Skin of body (tissue), 2 donors: Measurements from ENCODE around the gene ASS1. TPM values are rescaled to one million over a fixed set of nuclear protein-coding genes. Genes with fewer than 3 reads are reported as not detected.

ENCODE experiments used
- DNase-seq: peaks from one replicate; lab custom pipeline; 2025; lab: John Stamatoyannopoulos, UW
- total RNA-seq: library from RNA; depleted of rRNA; stranded (reverse); fragments of >200 nt; gene quantifications from one replicate; pipeline ENCODE4 v1.2.3, GENCODE V29; 2014

The ASS1 gene
- total RNA-seq, 1 donor from 2014 or later = 126 TPM

DNA sequence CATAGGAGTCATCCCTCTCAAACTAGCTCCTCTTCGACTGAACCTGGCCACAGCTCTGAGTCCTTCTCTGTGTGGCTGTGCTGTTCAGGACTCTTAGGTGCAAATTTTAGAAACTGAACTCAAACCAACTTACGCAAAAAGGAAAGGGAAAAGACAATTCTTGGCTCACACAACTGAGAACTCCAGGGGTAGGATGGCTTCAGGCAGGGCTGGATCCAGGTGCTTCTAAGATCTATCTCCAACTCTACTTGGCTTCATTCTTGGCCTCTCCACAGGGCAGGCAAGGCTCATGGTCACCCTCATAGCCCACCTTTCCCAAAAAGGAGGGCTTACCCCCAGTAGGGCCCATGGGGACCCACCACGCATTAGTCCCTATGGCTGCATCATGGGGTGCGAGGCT lies 8.1 kb downstream of the ASS1 start:
- DNase-seq = no peak

DNA sequence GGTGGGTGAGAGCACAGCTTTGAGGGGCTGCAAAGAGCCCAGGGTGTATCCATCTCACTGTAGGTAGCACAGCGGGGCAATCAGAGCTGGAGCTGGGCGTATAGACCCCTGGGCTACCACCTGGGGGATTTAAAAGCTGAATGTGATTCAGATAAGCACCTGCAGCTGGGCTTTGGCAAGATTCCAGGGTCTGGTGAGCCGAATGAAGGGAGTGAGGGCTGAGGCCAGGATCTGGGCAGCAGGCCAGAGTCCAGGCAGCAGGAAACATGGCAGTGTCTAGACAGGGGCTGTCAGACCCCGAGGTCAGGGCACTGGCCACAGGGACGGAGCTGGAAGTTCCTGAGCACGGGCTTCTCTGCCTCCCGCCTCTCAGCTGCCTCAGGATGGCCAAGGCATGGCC lies 8.7 kb downstream of the ASS1 start:
- no peak for DNase-seq

DNA sequence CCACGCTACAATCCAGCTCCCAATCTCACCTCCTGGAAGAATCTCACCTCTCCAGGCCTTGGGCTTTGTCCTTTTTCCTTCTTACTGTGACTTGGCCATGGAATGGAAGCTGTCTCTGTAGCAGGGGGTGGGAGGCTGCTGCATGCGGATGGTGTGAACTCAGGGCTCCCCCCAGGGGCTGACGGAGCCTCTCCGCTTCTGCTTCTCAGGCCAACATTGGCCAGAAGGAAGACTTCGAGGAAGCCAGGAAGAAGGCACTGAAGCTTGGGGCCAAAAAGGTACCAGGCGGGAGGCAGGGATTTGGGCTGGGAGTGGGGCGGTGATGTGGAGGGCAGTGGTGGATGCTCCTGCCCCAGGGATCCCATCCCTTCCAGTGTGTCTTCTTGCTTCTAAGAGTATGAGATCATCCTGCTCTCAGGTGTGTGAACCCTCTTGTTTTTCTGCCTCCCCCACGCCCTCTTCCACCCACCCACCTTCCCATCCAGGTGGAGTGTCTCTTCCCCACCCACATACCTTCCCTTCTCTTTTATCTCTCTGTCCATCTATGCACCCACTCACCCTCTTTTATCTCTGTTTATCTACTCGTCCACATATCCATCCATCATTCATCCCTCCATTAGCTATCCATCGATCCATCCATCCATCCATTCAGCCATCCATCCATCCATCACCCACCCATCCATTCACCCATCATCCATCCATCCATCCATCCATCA lies 9.5 kb downstream of the ASS1 start:
- no peak for DNase-seq

DNA sequence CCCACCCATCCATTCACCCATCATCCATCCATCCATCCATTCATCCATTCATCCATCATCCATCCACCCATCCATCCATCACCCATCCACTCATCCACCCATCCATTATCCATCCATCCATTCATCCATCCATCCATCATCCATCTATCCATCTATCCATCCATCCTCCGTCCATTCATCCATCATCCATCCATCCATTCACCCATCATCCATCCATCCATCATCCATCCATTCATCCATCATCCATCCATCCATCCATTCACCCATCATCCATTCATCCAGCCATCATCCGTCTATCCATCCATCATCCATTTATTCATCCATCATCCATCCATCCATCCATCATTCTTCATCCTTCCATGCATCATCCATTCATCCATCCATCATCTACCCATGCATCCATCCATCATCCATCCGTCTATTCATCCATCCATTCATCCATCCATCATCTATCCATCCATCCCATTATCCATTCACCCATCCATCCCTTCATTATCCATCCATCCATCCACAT lies 10.1 kb downstream of the ASS1 start:
- no peak for DNase-seq

DNA sequence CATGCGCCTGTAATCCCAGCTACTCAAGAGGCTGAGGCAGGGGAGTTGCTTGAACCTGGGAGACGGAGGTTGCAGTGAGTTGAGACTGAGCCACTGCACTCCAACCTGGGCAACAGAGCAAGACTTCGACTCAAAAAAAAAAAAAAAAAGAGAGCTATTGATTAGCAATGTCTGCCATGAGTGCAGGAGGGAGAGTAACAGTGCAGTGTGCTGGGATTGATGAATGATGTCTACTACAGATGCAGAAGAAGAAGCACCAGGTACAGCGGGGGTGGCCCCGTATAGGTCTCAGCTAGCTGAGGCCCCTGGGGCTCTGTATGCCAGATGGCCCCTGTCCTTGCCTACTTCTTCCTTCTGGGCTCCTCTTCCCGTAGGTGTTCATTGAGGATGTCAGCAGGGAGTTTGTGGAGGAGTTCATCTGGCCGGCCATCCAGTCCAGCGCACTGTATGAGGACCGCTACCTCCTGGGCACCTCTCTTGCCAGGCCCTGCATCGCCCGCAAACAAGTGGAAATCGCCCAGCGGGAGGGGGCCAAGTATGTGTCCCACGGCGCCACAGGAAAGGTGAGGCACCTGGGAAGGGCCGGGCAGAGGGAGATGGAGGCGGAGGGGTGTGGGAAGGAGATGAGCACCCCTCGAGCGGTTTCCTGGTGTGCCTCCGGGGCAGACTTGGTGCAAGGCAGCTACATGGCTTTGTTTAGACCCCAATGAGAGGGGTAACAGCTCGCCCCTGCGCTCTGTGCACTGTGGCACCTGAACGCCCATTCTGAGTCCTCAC lies 13.5 kb downstream of the ASS1 start:
- DNase-seq = no peak

DNA sequence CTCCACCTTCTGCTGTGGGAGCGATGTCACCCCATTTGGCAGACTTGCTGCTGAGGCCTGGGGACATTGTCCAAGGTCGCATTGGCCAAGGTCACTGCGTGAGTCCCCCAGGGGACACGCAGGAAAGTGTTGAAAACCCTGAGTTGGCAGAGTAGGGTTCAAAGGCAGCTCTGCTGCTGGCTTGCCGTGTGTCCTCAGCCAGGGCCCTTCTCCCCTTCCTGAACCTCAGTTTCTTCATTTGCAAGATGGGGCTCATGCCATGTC lies 14.0 kb downstream of the ASS1 start:
- no peak for DNase-seq

DNA sequence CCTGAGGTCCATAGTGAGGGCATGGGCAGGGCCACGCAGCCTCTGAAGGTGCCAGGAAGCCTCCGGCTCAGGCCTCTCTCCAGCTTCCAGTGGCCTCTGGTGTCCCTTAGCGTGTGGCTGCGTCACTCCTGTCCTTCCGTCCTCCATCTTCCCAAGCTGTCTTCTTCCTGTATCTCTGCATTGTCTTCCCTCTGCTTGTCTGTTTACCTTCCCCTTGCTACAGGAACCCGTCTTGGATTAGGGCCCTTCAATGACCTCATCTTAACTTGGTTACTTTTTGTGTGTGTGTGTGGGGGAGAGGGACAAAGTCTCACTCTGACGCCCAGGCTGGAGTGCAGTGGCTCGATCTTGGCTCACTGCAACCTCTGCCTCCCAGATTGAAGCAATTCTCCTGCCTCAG lies 14.4 kb downstream of the ASS1 start:
- no peak for DNase-seq

DNA sequence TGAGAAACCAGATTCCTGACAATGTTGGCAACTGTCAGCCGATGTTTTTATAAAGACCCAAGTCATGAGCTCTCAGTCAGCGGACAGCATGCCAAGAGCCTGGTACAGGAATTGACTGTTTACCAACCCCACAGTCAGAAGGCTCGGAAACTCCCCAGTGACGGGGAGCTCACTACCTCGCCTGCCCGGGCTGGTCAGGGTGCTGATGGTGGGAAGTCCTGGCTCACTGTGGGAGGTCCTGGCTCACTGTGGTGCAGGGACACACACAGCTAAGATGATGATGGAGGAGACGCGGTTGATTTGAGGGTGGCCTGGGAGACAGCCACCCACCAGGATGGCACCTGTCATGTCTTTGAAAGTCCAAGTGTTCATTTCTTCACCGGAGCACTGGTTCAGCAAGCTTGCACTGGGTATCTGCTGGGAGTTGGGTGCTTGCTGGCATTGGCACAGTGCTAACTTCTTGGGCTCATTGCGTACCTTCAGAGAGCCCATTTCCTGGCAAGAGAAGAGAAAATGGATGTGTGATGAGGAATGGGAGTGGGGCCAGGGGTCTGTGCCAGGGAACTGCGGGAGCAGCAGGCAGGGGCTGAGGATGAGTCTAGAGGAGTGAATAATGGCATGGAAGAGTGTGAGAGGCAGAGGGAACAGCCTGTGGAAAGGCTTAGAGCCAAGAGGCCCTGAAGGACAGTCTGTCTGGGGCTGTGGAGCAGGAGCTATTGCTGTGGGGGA lies 15.3 kb downstream of the ASS1 start:
- no peak for DNase-seq

DNA sequence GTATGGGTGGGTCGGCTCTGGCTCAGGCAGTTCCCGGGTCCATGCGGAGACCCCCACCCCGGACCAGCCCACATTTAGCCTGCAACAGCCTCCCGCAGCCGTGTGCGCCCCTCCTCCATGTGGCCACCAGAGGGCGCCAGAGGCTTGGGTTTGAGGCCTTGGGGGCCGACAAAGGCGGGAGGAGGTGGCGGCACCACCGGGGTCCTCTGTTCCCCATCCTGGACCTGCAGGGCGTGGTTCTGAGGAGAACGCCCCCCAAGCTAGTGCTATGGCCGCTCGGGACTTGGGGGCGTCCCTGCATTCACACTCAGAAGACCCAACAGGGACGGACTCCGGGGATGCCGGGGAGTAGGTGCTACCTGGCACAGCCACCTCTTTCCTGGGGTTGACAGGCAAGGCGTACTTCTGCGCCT lies 16.5 kb downstream of the ASS1 start:
- peak; percentile 26 for DNase-seq

DNA sequence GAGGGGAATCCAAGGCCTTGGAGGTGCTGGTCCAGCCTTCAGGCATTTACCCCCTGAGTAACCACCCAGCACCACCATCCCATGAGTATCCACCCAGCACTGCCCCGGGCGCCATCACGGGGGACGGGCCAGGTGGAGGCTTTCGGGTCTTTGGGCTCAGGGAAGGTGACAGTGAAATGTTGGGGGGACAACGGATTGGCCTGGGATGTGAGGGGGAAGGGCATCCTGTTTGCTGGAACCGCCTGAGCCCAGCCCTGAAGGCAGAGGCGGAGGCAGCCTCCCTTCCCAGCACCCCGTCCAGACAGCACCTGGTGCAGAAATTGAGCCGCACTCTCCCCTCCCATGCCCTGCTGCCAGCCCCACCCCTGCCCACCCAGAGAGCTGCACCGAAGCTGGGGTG lies 17.0 kb downstream of the ASS1 start:
- no peak for DNase-seq

DNA sequence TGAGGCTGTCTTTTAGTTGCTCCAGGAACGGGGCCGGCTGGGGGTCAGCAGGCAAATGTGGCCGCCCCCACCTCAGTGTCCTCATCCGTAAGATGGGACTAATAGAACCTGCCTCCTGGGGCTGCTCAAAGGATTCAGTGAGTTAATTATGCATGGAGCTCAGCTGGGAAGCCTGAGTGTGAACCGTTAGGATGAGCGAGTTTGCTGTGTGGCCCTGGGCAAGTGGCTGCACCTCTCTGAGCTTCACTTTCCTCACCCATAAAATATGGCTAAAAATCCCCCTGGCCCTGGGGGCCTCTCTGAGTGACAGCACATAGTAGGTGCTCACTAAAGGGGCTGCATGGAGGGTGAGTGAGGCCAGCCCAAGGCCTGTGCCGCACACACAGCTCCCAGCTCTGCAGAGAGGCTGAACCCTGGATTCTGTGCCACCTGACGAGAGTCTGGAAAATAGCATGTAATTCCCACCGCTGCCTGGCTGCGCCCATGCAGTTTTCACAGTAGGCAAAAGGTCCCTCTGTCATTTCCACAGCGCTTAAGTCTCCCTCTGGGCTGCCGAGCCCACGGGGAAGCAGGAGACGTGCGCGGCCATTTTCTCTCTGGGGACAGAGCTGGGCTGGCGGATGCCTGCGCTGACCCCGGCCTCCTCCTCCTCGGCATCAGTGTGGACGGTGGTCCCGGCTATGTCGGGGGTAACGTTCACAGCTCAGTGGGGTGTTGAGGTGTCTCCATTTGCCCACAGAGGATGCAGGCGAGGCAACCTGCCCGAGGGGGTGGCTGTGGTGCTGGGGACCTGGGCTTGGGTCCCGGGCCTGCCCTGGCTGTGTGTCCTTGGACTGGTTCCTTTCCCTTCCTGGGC lies 18.2 kb downstream of the ASS1 start:
- DNase-seq = no peak

DNA sequence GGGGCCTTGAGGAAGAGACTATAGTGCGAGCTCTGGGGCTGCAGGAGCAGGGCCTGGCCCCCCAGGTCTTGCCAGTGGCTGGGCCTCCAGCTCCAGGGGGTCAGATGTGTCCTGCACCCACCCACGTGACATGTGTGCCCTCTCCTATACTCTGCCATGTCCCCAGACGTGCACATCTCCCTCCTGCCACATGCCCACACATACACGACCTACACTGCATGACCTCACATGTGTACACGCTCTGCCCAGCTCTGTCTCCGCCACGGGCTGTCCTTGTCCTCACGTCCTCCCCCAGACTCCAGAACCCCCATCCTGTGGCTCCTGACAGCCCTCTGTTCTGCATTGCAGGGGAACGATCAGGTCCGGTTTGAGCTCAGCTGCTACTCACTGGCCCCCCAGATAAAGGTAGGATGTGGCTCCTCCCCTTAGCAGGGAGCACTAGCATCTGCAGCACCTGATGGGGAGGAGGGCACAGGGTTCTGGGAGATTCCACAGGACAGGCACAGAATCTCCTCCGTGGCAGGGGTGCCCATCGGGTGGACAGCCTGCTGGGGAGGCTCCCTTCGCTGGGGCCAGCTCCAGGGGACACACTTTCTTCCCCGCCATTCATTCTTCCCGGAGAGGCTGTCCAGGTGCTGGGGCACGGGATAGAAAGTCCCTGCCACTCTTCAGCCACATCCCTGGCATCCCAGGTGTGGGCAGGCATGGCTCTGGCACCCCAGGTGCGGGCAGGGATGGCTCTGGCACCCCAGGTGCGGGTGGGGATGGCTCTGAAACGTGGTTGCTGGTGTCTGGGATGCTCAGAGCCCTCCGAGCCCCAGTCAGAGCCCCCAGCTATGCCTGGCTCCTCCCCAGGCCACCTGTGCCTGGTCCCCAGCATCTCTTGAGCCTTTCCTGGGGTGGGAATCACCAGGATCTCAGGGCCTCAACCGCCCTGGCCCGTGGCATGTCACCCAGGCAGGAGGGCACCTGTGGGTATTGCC lies 19.3 kb downstream of the ASS1 start:
- no peak for DNase-seq

DNA sequence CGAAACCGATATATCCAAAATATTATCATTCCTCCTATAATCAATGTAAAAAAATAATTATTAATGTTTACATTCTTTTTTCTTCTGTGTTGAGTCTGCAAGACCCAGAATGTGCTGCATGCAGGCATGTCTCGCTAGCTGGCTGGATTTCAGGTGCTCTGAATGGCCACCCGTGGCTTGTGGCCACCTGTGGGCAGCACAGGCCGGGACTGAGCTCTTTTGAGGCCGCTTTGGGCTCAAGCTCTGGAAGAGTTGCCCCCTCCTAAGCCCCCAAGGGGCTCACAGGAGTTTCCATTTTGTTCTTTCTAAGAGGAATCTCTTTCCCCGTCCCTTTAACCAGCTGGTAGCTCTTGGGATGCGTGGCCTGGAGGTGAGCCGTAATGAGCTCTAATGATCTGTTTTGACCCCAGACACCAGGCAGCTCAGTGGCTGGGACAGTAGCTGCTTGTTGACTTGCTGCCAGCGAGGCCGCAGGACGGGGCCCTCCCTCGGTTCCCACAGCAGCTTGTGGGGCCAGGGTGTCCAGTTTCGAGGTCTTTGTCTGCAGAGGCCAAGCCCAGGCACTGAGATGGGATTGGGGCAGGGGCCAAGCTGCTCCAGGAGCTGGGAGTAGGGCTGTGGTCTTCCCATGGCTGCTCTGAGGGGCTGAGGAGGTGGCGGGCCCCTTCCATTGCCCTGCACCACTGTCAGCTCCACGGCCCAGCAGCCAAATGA lies 20.8 kb downstream of the ASS1 start:
- no peak for DNase-seq

DNA sequence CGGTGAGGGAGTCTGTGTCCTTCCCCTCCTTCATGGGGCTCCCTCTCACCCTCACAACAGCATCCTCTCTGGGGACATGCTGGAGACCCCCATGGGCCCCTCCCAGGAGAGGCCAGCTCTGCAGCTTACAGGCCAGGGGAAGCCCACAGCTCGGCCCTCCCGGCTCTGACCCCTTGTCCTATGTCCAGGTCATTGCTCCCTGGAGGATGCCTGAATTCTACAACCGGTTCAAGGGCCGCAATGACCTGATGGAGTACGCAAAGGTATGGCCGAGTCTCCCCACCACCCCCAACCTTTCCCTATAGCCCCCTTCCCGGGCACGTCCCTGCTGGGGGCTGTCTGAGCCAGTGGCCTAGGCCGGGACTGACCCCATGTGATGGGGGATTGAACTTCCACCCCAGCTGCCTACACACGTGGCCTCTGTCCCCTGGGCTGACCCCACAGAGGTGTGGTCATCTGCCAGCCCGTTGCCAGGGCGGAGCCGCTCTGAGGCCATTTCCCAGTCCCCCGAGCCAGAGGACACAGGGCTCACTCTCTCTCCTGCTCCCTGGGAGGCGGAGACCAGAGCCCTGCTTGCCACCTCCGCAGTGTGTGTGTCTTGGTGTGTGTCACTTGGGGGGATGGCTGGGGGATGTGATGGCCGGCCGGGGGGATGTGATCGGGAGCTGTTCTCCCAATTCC lies 21.9 kb downstream of the ASS1 start:
- DNase-seq = no peak

DNA sequence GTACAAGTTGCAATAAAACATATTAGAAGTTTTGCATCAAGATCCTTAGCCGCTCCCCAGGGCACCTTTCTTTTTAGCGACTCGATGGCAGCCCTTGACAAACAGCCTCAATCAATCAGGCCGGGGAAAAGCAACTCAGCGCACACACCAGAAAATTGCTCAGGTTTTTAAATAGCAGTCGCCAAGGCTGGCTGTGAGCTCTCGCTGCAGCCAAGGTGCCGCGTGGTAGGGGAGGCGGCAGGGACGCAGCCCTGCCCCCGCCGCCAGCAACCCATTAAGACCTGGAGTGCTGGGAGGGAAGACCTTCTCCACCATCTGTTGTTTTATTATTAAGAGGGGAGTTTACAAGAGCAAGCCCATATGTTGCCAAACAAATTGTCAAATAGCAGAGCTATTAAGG lies 22.6 kb downstream of the ASS1 start:
- no peak for DNase-seq

DNA sequence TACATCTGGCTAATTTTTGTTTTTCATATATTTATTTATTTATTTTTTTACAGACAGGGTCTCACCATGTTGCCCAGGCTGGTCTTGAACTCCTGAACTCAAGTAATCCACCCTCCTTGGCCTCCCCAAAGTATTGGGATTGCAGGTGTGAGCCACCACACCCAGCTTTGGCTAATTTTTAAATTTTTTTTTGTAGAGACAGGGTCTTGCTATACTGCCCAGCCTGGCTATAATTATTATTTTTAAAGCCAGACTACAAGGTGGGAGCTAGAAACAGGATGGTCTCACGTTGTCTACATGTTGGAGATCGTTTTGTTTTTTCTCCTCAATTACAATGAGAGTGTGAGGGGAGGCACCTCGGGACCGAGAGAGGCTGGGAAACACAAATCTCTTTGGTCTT lies 23.8 kb downstream of the ASS1 start:
- DNase-seq = no peak

DNA sequence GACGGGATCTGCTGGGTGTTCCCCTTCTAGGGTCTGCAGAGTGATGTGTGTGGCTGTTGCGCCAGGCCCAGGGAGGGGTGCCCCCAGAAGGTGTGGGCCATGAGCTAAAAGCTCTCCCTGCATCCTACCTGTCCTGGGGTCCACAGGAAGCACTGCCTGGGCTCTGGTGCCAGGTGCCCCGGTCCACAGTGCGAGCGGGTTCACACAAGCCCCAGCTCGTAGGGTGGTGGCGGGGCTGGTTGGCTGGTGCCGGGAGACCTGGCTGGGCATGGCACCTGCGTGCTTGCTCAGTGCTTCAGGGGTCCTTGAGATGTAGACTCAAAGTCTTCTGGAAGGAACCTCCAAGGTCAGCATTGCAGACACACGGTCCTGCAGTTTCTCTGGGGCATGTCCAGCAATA lies 25.5 kb downstream of the ASS1 start:
- no peak for DNase-seq

DNA sequence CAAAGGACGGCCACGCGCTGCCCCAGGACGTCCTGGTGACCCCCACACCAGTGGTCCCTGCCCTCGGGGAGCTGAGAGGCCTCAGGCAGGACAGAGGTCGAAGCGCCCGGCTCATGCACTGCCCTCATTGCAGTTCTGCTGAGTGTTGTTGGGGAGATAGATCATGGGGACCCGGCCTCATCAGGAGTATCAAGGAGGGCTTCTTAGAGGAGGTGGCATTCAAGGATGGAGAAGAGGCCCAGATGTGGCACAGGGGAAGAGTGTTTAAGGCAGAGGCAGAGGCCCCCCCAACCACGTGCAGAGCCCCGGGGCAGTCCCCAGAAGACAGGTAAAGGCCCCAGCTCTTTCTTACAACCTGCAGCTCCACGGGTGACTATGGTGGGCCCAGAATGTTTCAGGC lies 26.2 kb downstream of the ASS1 start:
- no peak for DNase-seq
